Effector memory CD4-positive, alpha-beta T cell (primary cell): ENCODE data around the gene RAC2.

ENCODE experiments used
- DNase-seq, 3 donors: peaks; one replicate each; pipeline ENCODE4 v3.0.0-alpha.2; 2020
- H3K27ac ChIP-seq: 2 replicates; pipeline ENCODE4 v1.7.0; 2013; ENCODE audit warnings: mild to moderate bottlenecking, low read length, moderate library complexity; ENCODE audit not compliant: insufficient read depth, poor library complexity, severe bottlenecking
- H3K27me3 ChIP-seq: replicated peaks from 2 replicates; pipeline ENCODE4 v1.7.0; 2013; ENCODE audit warnings: mild to moderate bottlenecking, low read length; ENCODE audit not compliant: insufficient read depth, control insufficient read depth, poor library complexity, severe bottlenecking
- H3K36me3 ChIP-seq: 2 replicates; pipeline ENCODE4 v1.7.0; 2013; ENCODE audit warnings: mild to moderate bottlenecking, low read length, moderate library complexity; ENCODE audit not compliant: control insufficient read depth, insufficient read depth
- H3K4me1 ChIP-seq: 2 replicates; pipeline ENCODE4 v1.7.0; 2013; ENCODE audit warnings: low read length, mild to moderate bottlenecking; ENCODE audit not compliant: control insufficient read depth, insufficient read depth, poor library complexity, severe bottlenecking
- H3K4me3 ChIP-seq: 2 replicates; pipeline ENCODE4 v1.7.0; 2013; ENCODE audit warnings: low read length, low read depth, mild to moderate bottlenecking; ENCODE audit not compliant: insufficient read depth, poor library complexity, severe bottlenecking
- H3K9me3 ChIP-seq: 2 replicates; pipeline ENCODE4 v1.7.0; 2013; ENCODE audit warnings: mild to moderate bottlenecking, low read length, moderate library complexity; ENCODE audit not compliant: control insufficient read depth

Gene RAC2

GRCh38 chr22:37183432-37184379, 60.4 kb downstream of the RAC2 start:
- DNase-seq, result no peak
- H3K27me3 ChIP-seq, result no peaks in the 10 kb centered on the region
- no peak overlapping the region for H3K4me3 ChIP-seq
- no peaks in the 10 kb centered on the region for H3K9me3 ChIP-seq
- H3K27ac ChIP-seq, result no peak overlapping the region
- H3K4me1 ChIP-seq, result peaks cover 18% of the 10 kb centered on the region
- H3K36me3 ChIP-seq, result no peaks in the 10 kb centered on the region

DNA sequence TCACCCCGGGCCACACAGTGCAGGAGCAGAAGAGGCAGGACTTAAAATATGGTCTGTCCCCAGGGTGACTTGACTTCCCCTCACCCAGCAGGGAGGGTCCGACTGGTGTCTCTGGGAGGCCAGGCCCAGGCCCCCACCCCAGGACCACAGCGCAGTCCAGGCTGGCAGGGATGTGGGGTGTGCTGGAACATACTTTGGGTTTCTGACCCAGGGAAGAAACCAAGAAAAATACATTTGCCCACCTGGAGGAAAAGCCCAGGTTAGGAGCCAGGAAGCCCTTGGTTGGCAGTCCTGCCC, 61.2 kb downstream of the RAC2 start:
- Histone ChIP-seq H3K36me3 (no peaks in the 10 kb centered on the region), H3K27ac (no peak overlapping the region), H3K4me3 (no peak overlapping the region), H3K27me3 (no peaks in the 10 kb centered on the region), H3K4me1 (peaks cover 18% of the 10 kb centered on the region), H3K9me3 (no peaks in the 10 kb centered on the region)
- DNase-seq, result no peak

GRCh38 chr22:37182101-37182948, 61.7 kb downstream of the RAC2 start:
- no peaks in the 10 kb centered on the region for H3K9me3 ChIP-seq
- no peaks in the 10 kb centered on the region for H3K36me3 ChIP-seq
- no peak overlapping the region for H3K27ac ChIP-seq
- no peak for DNase-seq
- H3K27me3 ChIP-seq, result no peaks in the 10 kb centered on the region
- no peak overlapping the region for H3K4me3 ChIP-seq
- peaks cover 15% of the 10 kb centered on the region for H3K4me1 ChIP-seq

DNA sequence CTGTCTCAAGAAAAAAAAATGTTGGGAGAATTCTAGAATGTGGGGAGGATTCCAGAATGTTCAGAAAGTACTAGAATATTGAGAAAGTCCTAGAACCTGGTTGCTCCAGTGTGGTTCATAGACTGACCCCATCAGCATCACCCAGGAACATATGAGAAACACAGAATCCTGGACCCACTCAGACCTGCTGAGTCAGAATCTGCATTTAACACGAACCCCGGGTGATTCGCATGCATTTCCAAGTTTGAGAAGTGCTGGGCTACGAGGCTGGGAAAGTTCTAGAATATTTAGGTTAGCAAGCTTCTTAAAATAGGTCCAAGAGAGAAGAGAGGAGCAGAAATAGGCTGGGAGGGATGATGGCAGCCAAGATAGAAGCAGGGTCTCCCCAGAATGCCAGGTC, 62.4 kb downstream of the RAC2 start:
- Histone ChIP-seq H3K27me3 (no peaks in the 10 kb centered on the region), H3K36me3 (no peaks in the 10 kb centered on the region), H3K4me3 (no peak overlapping the region), H3K4me1 (peaks cover 9% of the 10 kb centered on the region), H3K9me3 (no peaks in the 10 kb centered on the region), H3K27ac (no peak overlapping the region)
- DNase-seq, result no peak

DNA sequence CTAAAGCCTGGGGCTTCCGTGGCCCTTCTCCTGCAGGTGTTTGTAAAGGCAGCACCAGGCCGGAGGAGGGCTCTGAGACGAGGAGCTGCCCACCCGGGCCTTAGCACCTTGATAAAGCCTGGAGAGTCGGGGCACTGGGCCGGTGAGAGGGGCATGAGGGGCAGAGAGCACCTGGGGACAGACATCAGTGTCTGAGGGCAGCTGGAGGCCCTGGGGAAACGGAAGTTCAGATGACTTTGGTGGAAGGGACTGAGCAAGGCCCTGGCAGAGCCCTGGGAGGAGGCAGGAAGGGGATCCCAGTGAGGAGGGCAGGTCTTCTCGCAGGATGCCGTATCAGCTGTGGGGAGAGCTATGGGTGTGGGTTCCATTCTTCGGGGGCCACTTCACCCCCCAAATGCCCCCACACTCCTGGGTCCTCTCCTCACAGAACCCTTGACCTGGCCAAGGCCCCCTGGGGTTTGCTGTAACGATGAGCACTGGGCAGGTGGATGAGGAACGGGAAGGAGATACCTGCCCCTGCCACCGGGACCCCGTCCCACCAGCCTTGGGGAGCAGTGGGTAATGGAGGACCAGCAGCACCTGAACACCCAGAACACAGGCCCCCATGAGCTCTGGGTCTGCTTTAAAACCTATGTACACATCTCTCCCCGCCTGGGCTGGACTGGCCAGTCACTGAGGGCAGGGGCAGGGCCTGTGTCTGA, 63.4 kb downstream of the RAC2 start:
- H3K9me3 ChIP-seq, result no peaks in the 10 kb centered on the region
- H3K27me3 ChIP-seq, result no peaks in the 10 kb centered on the region
- H3K4me3 ChIP-seq, result no peak overlapping the region
- H3K4me1 ChIP-seq, result no peaks in the 10 kb centered on the region
- H3K36me3 ChIP-seq, result no peaks in the 10 kb centered on the region
- H3K27ac ChIP-seq, result no peak overlapping the region
- DNase-seq, result no peak

DNA sequence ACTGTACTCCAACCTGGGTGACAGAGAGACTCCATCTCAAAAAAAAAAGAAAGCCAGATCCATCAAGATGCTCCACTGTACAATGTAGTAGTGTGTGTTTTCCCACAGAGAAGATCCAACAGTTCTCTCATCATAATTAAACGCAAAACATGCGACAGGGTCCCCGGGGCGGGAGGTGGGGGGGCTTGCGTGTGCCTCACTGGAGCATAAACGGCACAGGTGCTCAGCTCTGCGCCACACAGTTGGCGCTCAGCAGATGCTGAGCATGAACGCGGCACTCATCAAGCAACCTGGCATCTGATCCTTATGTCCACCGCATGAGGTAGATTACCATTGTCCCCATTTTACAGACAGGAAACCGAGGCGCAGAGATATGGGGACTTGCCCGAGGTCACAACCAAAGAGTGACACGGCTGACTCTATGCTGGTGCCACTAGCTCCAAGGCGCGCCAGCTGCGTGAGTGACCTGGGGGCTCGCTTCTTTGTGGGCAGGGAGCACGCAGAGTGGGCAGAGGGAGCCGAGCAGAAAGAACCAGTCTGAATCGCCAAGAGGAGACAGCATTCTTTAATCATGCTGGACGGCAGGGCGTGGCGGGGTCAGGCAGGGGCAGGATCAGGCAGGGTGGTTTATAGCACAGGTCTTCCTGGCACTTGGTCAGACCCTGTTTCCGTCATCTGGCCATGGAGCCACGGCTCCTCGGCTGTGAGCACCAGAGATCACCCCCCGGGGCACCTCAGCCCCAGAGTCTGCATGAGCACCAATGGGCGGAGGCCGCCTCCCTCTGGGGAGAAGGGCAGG, 64.2 kb downstream of the RAC2 start:
- Histone ChIP-seq H3K27me3 (no peaks in the 10 kb centered on the region), H3K36me3 (no peaks in the 10 kb centered on the region), H3K4me1 (no peaks in the 10 kb centered on the region), H3K4me3 (no peak overlapping the region), H3K9me3 (no peaks in the 10 kb centered on the region), H3K27ac (no peak overlapping the region)
- DNase-seq, result no peak

- H3K36me3 ChIP-seq, result no peaks in the 10 kb centered on the region
- DNase-seq, result no peak
- H3K4me3 ChIP-seq, result no peak overlapping the region
- H3K27me3 ChIP-seq, result no peaks in the 10 kb centered on the region
- no peaks in the 10 kb centered on the region for H3K4me1 ChIP-seq
- H3K27ac ChIP-seq, result no peak overlapping the region
- H3K9me3 ChIP-seq, result no peaks in the 10 kb centered on the region
Measured at GRCh38 chr22:37179126-37179470, 65.0 kb downstream of the RAC2 start.

DNA sequence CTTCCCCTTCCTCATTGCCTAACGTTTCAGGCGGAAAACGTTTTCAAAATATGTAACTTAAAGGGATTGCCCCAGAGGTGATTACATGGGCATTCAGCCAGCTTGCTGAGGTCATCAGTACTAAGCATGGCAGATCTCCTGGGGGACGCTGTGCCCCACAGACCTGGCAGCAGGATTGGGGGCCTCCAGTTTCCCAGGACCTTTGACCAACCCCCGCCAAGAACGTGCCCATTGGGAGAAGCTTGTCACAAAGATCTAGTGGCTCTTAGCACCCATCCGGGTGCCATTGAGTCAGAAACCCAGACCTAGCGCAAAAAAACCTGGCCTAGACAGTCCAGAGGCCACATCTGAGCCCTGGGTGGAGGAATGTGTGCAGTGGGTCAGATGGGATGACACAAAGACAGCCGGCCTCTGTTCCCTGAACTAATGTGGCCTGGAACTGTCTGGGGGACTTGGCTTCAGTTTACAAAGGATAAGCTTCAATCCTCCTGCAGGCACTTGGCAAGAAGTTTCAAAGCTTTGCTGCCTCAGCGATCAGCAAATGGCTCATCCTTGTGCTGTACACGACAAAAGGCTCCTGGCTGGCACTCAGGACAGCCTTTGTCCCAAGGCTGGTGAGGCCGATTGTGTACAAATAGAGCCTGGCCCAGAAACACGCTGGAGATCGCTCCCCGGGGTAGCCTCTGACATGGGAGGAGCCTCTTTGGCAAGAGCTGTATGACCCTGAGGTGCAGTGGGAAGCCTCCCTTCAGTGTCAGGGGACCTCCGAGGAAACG, 65.5 kb downstream of the RAC2 start:
- Histone ChIP-seq H3K4me1 (no peaks in the 10 kb centered on the region), H3K27ac (no peak overlapping the region), H3K9me3 (no peaks in the 10 kb centered on the region), H3K36me3 (no peaks in the 10 kb centered on the region), H3K4me3 (no peak overlapping the region), H3K27me3 (no peaks in the 10 kb centered on the region)
- DNase-seq, result no peak

GRCh38 chr22:37177755-37178154, 66.3 kb downstream of the RAC2 start:
- Histone ChIP-seq H3K27me3 (no peaks in the 10 kb centered on the region), H3K4me3 (no peak overlapping the region), H3K9me3 (no peaks in the 10 kb centered on the region), H3K36me3 (no peaks in the 10 kb centered on the region), H3K4me1 (no peaks in the 10 kb centered on the region), H3K27ac (no peak overlapping the region)
- DNase-seq, result no peak
